ENCODE data around the gene NCBP2.
"Not testable (repeated sequence)": the region's sequence is repeated elsewhere in the genome, so short reads cannot be mapped to it uniquely, and the experiment has no call there.

The NCBP2 gene

DNA sequence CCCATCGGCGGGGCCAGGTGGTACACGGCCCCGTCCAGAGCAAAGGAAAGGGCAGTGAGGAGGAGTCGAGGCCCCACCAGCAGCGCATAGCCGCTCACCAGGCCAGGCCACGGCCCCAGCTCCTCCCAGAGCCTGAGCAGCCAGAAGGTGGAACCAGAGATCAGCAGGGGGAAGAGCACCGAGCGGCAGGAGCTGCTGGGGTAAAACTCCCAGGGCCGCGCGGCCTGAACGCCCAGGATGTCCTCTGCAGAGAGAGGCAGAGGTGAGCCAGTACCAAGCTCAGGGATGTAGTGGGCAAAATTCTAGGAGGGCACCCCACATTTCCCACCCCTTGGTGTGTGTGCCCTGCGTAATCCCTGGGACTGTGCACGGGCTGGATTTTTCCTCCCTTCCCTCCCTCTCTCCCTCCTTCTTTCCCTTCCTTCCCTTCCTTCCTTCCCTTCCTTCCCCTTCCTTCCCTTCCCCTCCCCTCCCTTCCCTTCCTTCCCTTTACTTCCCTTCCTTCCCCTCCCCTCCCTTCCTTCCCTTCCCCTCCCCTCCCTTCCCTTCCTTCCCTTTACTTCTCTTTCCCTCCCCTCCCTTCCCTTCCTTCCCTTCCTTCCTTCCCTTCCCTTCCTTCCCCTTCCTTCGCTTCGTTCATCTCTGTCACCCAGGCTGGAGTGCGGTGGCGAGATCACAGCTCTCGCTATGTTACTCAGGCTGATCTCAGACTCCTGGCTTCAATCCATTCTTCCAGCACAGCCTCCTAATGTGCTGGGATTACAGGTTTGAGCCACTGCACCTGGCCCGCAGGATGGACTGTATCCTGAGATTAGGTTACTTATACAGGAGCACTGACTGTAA lies 6.3 kb upstream of the NCBP2 start:
- Histone ChIP-seq H3K4me3 (ENCODE audit: low read length) (no peak overlapping the region), H3K9me3 (ENCODE audit: control insufficient read depth, low read depth, low read length) (no peaks in the 10 kb centered on the region), H3K36me3 (ENCODE audit: control insufficient read depth, low read depth, low read length) (no peaks in the 10 kb centered on the region), H3K27me3 (ENCODE audit: control insufficient read depth, insufficient read depth, low read length) (no peaks in the 10 kb centered on the region), H3K27ac (ENCODE audit: low read length) (no peak overlapping the region), H3K9ac (ENCODE audit: low read length) (no peak overlapping the region), H3K4me1 (ENCODE audit: control insufficient read depth, low read depth, low read length) (no peaks in the 10 kb centered on the region)

GRCh38 chr3:196947860-196948441 lies 5.6 kb upstream of the NCBP2 start:
- Histone ChIP-seq H3K27me3 (ENCODE audit: control insufficient read depth, insufficient read depth, low read length) (no peaks in the 10 kb centered on the region), H3K27ac (ENCODE audit: low read length) (no peak overlapping the region), H3K9ac (ENCODE audit: low read length) (no peak overlapping the region), H3K4me1 (ENCODE audit: control insufficient read depth, low read depth, low read length) (no peaks in the 10 kb centered on the region), H3K36me3 (ENCODE audit: control insufficient read depth, low read depth, low read length) (no peaks in the 10 kb centered on the region), H3K4me3 (ENCODE audit: low read length) (no peak overlapping the region), H3K9me3 (ENCODE audit: control insufficient read depth, low read depth, low read length) (no peaks in the 10 kb centered on the region)

DNA sequence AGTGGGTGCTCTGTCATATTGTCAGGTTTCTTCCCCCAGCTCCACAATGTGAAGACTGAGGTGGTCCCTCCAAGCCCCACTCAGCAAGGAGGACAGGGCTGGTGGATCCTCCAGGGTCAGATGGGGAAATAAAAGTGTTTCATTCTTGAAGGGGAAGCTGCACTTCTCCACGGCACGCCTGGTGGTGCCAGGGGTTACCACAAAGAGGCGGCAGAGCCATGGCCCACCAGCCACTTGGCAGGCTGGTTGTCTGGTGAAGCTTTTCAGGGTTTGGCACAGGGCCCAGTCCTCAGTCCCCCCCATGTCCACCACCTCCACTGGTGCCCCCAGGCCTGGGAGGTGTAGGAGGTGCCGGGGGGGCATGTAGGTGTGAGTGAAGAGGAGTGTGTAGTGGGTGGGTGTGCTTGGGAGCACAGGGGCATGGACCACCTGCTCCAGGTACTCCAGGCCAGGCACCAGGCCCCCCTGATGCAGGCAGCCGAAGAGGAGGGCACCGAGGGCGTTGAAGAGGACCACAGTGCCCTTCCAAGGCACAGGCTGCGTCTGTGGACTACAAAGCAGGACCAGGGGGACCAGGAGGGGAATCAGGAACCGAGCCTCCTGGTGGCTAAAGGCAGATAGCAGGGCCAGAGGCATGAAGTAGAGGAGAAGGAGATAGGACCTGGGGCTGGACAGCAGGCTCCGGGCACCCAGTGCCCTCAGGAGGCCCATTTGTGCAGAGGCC lies 5.0 kb upstream of the NCBP2 start:
- Histone ChIP-seq H3K4me1 (ENCODE audit: control insufficient read depth, low read depth, low read length) (no peaks in the 10 kb centered on the region), H3K27ac (ENCODE audit: low read length) (no peak overlapping the region)

DNA sequence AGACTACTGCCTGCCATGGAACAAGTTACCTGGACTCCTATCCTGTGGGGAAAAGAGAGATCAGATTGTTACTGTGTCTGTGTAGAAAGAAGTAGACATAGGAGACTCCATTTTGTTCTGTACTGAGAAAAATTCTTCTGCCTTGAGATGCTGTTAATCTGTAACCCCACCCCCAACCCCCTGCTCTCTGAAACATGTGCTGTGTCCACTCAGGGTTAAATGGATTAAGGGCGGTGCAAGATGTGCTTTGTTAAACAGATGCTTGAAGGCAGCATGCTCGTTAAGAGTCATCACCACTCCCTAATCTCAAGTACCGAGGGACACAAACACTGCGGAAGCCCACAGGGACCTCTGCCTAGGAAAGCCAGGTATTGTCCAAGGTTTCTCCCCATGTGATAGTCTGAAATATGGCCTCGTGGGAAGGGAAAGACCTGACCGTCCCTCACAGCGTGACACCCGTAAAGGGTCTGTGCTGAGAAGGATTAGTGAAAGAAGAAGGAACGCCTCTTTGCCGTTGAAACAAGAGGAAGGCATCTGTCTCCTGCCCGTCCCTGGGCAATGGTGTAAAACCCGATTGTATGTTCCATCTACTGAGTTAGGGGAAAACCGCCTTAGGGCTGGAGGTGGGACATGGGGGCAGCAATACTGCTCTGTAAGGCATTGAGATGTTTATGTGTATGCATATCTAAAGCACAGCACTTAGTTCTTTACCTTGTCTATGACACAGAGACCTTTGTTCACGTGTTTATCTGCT lies 1.9 kb upstream of the NCBP2 start:
- not testable (repeated sequence) for H3K27ac ChIP-seq (ENCODE audit: low read length)
- H3K4me3 ChIP-seq (ENCODE audit: low read length), result peak overlapping the region; percentile 95

More for the DNA sequence above, 5.0 kb upstream of the NCBP2 start:
- H3K36me3 ChIP-seq (ENCODE audit: control insufficient read depth, low read depth, low read length), result no peaks in the 10 kb centered on the region
- no peaks in the 10 kb centered on the region for H3K27me3 ChIP-seq (ENCODE audit: control insufficient read depth, insufficient read depth, low read length)
- H3K4me3 ChIP-seq (ENCODE audit: low read length), result no peak overlapping the region
- no peaks in the 10 kb centered on the region for H3K9me3 ChIP-seq (ENCODE audit: control insufficient read depth, low read depth, low read length)
- no peak overlapping the region for H3K9ac ChIP-seq (ENCODE audit: low read length)

DNA sequence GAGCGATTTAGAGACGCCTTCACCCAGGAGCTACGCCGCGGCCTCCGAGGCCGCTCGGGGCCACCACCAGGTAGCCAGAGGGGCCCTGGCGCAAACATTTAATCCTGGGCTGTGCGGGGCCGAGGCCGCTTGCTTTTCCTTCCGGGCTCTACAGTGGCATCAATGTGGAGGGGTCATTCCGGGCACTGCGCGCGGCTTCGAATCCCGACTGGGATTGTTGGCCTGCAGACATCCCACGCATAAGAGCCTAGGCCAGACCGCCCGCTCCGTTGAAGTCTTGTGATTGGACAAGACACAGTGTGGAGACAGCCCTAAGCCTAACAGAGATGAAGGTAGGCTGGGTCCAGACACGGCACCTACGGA lies 568 bp upstream of the NCBP2 start:
- H3K4me3 ChIP-seq (ENCODE audit: low read length), result peak overlapping the region; percentile 95
- no peaks in the 10 kb centered on the region for H3K4me1 ChIP-seq (ENCODE audit: control insufficient read depth, low read depth, low read length)
- H3K27me3 ChIP-seq (ENCODE audit: control insufficient read depth, insufficient read depth, low read length), result no peaks in the 10 kb centered on the region
- peaks cover 18% of the 10 kb centered on the region for H3K36me3 ChIP-seq (ENCODE audit: control insufficient read depth, low read depth, low read length)
- peak overlapping the region; percentile 96 for H3K9ac ChIP-seq (ENCODE audit: low read length)
- H3K27ac ChIP-seq (ENCODE audit: low read length), result no peak overlapping the region
- H3K9me3 ChIP-seq (ENCODE audit: control insufficient read depth, low read depth, low read length), result no peaks in the 10 kb centered on the region

More for the DNA sequence above, 1.9 kb upstream of the NCBP2 start:
- not testable (repeated sequence) for H3K36me3 ChIP-seq (ENCODE audit: control insufficient read depth, low read depth, low read length); H3K9me3 ChIP-seq (ENCODE audit: control insufficient read depth, low read depth, low read length); H3K27me3 ChIP-seq (ENCODE audit: control insufficient read depth, insufficient read depth, low read length); H3K4me1 ChIP-seq (ENCODE audit: control insufficient read depth, low read depth, low read length); H3K9ac ChIP-seq (ENCODE audit: low read length)

- H3K36me3 ChIP-seq (ENCODE audit: control insufficient read depth, low read depth, low read length), result peaks cover 29% of the 10 kb centered on the region
- peak overlapping the region; percentile 77 for H3K27ac ChIP-seq (ENCODE audit: low read length)
- no peaks in the 10 kb centered on the region for H3K27me3 ChIP-seq (ENCODE audit: control insufficient read depth, insufficient read depth, low read length)
- no peaks in the 10 kb centered on the region for H3K4me1 ChIP-seq (ENCODE audit: control insufficient read depth, low read depth, low read length)
- H3K9me3 ChIP-seq (ENCODE audit: control insufficient read depth, low read depth, low read length), result no peaks in the 10 kb centered on the region
- H3K9ac ChIP-seq (ENCODE audit: low read length), result peak overlapping the region; percentile 96
- H3K4me3 ChIP-seq (ENCODE audit: low read length), result peak overlapping the region; percentile 95
Observed at GRCh38 chr3:196941729-196942225, 551 bp downstream of the NCBP2 start.

GRCh38 chr3:196938576-196938975 lies 3.8 kb downstream of the NCBP2 start:
- H3K9me3 ChIP-seq (ENCODE audit: control insufficient read depth, low read depth, low read length), result no peaks in the 10 kb centered on the region
- H3K4me1 ChIP-seq (ENCODE audit: control insufficient read depth, low read depth, low read length), result no peaks in the 10 kb centered on the region
- H3K36me3 ChIP-seq (ENCODE audit: control insufficient read depth, low read depth, low read length), result peaks cover 59% of the 10 kb centered on the region
- H3K9ac ChIP-seq (ENCODE audit: low read length), result no peak overlapping the region
- no peak overlapping the region for H3K4me3 ChIP-seq (ENCODE audit: low read length)
- no peak overlapping the region for H3K27ac ChIP-seq (ENCODE audit: low read length)
- H3K27me3 ChIP-seq (ENCODE audit: control insufficient read depth, insufficient read depth, low read length), result no peaks in the 10 kb centered on the region

DNA sequence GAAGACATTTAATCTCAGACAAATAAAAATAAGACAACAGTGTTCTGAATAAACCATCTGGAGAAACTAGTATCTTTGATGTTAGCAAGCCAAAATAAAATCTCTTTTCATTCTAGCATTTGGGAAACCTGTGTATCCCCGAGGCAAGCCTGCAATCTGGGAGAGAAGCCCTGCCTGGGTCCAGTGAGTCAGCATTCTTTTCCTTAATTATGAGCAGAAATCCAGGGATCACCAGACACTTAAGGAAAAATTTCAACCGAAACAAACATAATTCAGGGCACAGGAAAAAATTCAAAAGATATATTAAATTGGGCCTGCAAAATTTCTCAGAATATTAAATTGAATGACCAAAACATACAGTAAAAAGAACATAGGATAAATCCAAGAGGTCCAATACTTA lies 4.2 kb downstream of the NCBP2 start:
- no peaks in the 10 kb centered on the region for H3K9me3 ChIP-seq (ENCODE audit: control insufficient read depth, low read depth, low read length)
- H3K27me3 ChIP-seq (ENCODE audit: control insufficient read depth, insufficient read depth, low read length), result no peaks in the 10 kb centered on the region
- H3K27ac ChIP-seq (ENCODE audit: low read length), result no peak overlapping the region
- no peak overlapping the region for H3K9ac ChIP-seq (ENCODE audit: low read length)
- H3K4me3 ChIP-seq (ENCODE audit: low read length), result no peak overlapping the region
- no peaks in the 10 kb centered on the region for H3K4me1 ChIP-seq (ENCODE audit: control insufficient read depth, low read depth, low read length)
- H3K36me3 ChIP-seq (ENCODE audit: control insufficient read depth, low read depth, low read length), result peaks cover 59% of the 10 kb centered on the region

DNA sequence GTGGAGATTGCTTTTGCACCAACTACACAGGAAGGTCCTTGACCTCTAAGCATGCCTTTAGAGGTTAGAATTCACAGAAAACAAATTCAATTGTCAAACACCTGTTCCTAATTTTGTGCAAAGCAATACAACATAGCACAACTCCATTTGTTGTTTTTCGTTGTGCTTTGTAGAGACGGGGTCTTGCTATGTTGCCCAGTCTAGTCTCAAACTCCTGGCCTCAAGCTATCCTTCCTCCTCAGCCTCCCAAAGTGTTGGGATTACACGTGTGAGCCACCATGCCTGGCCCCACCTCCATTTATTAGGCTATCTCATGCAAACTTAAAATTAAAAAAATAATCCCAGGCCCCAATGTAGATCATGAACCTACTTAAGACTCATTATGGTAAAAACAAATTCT lies 6.0 kb downstream of the NCBP2 start:
- no peak overlapping the region for H3K4me3 ChIP-seq (ENCODE audit: low read length)
- H3K4me1 ChIP-seq (ENCODE audit: control insufficient read depth, low read depth, low read length), result no peaks in the 10 kb centered on the region
- H3K9ac ChIP-seq (ENCODE audit: low read length), result no peak overlapping the region
- H3K36me3 ChIP-seq (ENCODE audit: control insufficient read depth, low read depth, low read length), result peaks cover 70% of the 10 kb centered on the region
- no peaks in the 10 kb centered on the region for H3K9me3 ChIP-seq (ENCODE audit: control insufficient read depth, low read depth, low read length)
- no peaks in the 10 kb centered on the region for H3K27me3 ChIP-seq (ENCODE audit: control insufficient read depth, insufficient read depth, low read length)
- no peak overlapping the region for H3K27ac ChIP-seq (ENCODE audit: low read length)

- no peaks in the 10 kb centered on the region for H3K4me1 ChIP-seq (ENCODE audit: control insufficient read depth, low read depth, low read length)
- H3K9ac ChIP-seq (ENCODE audit: low read length), result no peak overlapping the region
- no peaks in the 10 kb centered on the region for H3K9me3 ChIP-seq (ENCODE audit: control insufficient read depth, low read depth, low read length)
- no peak overlapping the region for H3K27ac ChIP-seq (ENCODE audit: low read length)
- H3K4me3 ChIP-seq (ENCODE audit: low read length), result no peak overlapping the region
- H3K36me3 ChIP-seq (ENCODE audit: control insufficient read depth, low read depth, low read length), result peaks cover 55% of the 10 kb centered on the region
- no peaks in the 10 kb centered on the region for H3K27me3 ChIP-seq (ENCODE audit: control insufficient read depth, insufficient read depth, low read length)
Observed at GRCh38 chr3:196932600-196932999, 9.7 kb downstream of the NCBP2 start.

Measured in iPS-18a (cell line).